CD4-positive, alpha-beta memory T cell (primary cell): Measurements from ENCODE around the gene AIG1. TPM values are rescaled to one million over a fixed set of nuclear protein-coding genes. Genes with fewer than 3 reads are reported as not detected.

ENCODE experiments used
- CTCF ChIA-PET: fragments of 350-600 bp; sonication (Branson Sonifier 250); formaldehyde crosslinking; loops from one replicate; lab custom pipeline; 2021; ENCODE audit warnings: inconsistent platforms; ENCODE audit not compliant: partially characterized antibody; lab: Charles Lee
- POLR2A ChIA-PET: fragments of 350-600 bp; sonication (Branson Sonifier 250); formaldehyde crosslinking; loops from one replicate; lab custom pipeline; 2021; ENCODE audit not compliant: partially characterized antibody; lab: Charles Lee
- DNase-seq, 5 donors: peaks; one replicate each; pipeline versions ENCODE4 v3.0.0 to v3.0.0-alpha.2; 2020 to 2022; ENCODE audit warnings: mixed read lengths in 1 of 5
- H3K27ac ChIP-seq: one replicate; pipeline ENCODE4 v1.7.0; 2013; ENCODE audit warnings: low read depth, low read length
- H3K27me3 ChIP-seq: 2 replicates; pipeline ENCODE4 v1.7.0; 2013; ENCODE audit warnings: mild to moderate bottlenecking, low read length, moderate library complexity; ENCODE audit not compliant: insufficient read depth
- H3K36me3 ChIP-seq: 2 replicates; pipeline ENCODE4 v1.7.0; 2013; ENCODE audit warnings: mild to moderate bottlenecking, low read length, moderate library complexity; ENCODE audit not compliant: insufficient read depth
- H3K4me1 ChIP-seq: 2 replicates; pipeline ENCODE4 v1.7.0; 2013; ENCODE audit warnings: mild to moderate bottlenecking, low read length, moderate library complexity; ENCODE audit not compliant: insufficient read depth
- H3K4me3 ChIP-seq, 2 donors: one replicate each; pipeline ENCODE4 v1.7.0; 2013; ENCODE audit warnings: low read length in 2 of 2, mild to moderate bottlenecking in 1 of 2
- H3K9me3 ChIP-seq, 2 donors: one replicate each; pipeline ENCODE4 v1.7.0; 2013; ENCODE audit warnings: low read length in 2 of 2, control low read depth in 1 of 2; ENCODE audit not compliant: control insufficient read depth in 1 of 2
- H3K27ac Mint-ChIP-seq, 7 donors: one replicate each; pipeline ENCODE4 v1.8.0; 2020 to 2021; ENCODE audit warnings: mixed read lengths in 7 of 7, mild to moderate bottlenecking in 6 of 7, inconsistent platforms in 3 of 7, moderate library complexity in 3 of 7
- H3K27me3 Mint-ChIP-seq, 2 donors: one replicate each; pipeline ENCODE4 v1.8.0; 2020 to 2021; ENCODE audit warnings: mixed read lengths in 2 of 2
- H3K36me3 Mint-ChIP-seq, 2 donors: one replicate each; pipeline ENCODE4 v1.8.0; 2020 to 2021; ENCODE audit warnings: mixed read lengths in 2 of 2, inconsistent platforms in 1 of 2, mild to moderate bottlenecking in 1 of 2
- H3K4me1 Mint-ChIP-seq, 4 donors: one replicate each; pipeline ENCODE4 v1.8.0; 2020 to 2021; ENCODE audit warnings: mixed read lengths in 4 of 4, mild to moderate bottlenecking in 1 of 4
- H3K4me3 Mint-ChIP-seq, 8 donors: one replicate each; pipeline ENCODE4 v1.8.0; 2020 to 2021; ENCODE audit warnings: mixed read lengths in 8 of 8, mild to moderate bottlenecking in 7 of 8, moderate library complexity in 6 of 8, inconsistent platforms in 3 of 8
- H3K9me3 Mint-ChIP-seq, 8 donors: one replicate each; pipeline ENCODE4 v1.8.0; 2020 to 2021; ENCODE audit warnings: mixed read lengths in 8 of 8, mild to moderate bottlenecking in 5 of 8, inconsistent platforms in 3 of 8, moderate library complexity in 1 of 8
- intact Hi-C: fragments of 100-400 bp; cut with micrococcal nuclease; formaldehyde crosslinking; loops from one replicate; pipeline ENCODE4 v1.15.1; 2023
- polyA plus RNA-seq, 2 donors: library from polyadenylated mRNA; unstranded; fragments of 300-500 nt; fragmentation: Illumina TruSeq; gene quantifications; one replicate each; pipeline ENCODE4 v1.2.3, GENCODE V29; 2021
- total RNA-seq, 2 experiments: library from RNA; stranded (reverse); gene quantifications; one replicate each; pipeline ENCODE4 v1.2.3, GENCODE V29; 2021

Gene AIG1
- total and polyA plus RNA-seq, 4 experiments from 2014 or later: 9.6 to 21.5 (median 15.3) TPM

DNA sequence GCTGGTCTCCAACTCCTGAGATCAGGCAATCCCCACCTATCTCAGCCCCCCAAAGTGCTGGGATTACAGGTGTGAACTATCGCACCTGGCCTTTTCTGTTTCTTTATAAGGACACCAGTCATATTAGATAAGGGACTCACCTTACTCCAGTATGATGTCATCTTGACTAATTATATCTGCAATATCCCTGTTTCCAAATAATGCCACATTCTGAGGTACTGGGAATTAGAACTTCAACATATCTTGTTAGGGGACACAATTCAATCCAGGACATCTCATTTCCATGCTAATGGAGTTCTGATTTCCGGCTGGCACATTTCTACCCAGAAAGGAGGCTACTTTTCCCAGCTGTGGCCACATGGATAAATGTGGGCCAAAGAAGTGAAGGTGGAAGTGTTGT is 6.4 kb upstream of the AIG1 start:
- H3K9me3 ChIP-seq: no peaks in the 10 kb centered on the region
- Mint-ChIP-seq H3K9me3 (no peaks in the 10 kb centered on the region), H3K4me3 (no peak overlapping the region), H3K27me3 (no peaks in the 10 kb centered on the region), H3K4me1 (peaks cover under 1 to 3% (median 1%) of the 10 kb centered on the region in 4 donors), H3K36me3 (no peaks in the 10 kb centered on the region), H3K27ac (no peak overlapping the region)
- H3K27me3 ChIP-seq: no peaks in the 10 kb centered on the region
- DNase-seq: no peak
- no peak overlapping the region for H3K27ac ChIP-seq
- CTCF ChIA-PET: no interaction called here
- H3K36me3 ChIP-seq: no peaks in the 10 kb centered on the region
- POLR2A ChIA-PET: no interaction called here
- intact Hi-C loops: no loop called here
- H3K4me1 ChIP-seq: peaks cover under 1% of the 10 kb centered on the region
- H3K4me3 ChIP-seq: no peak overlapping the region

- H3K4me3 Mint-ChIP-seq: no peak overlapping the region
- intact Hi-C loops: no loop called here
- peaks cover 0 to 7% of the 10 kb centered on the region in 2 donors for H3K36me3 Mint-ChIP-seq
- Histone ChIP-seq H3K4me1 (peaks cover 9% of the 10 kb centered on the region), H3K9me3 (no peaks in the 10 kb centered on the region), H3K36me3 (no peaks in the 10 kb centered on the region), H3K27me3 (no peaks in the 10 kb centered on the region), H3K27ac (no peak overlapping the region), H3K4me3 (no peak overlapping the region)
- no peaks in the 10 kb centered on the region for H3K9me3 Mint-ChIP-seq
- no peak for DNase-seq
- peaks cover 7 to 11% (median 10%) of the 10 kb centered on the region in 4 donors for H3K4me1 Mint-ChIP-seq
- ChIA-PET CTCF (no interaction called here), POLR2A (no interaction called here)
- H3K27me3 Mint-ChIP-seq: peaks cover 0 to 2% of the 10 kb centered on the region in 2 donors
- no peak overlapping the region for H3K27ac Mint-ChIP-seq
These were observed 5.5 kb upstream of the AIG1 start for GRCh38 chr6:143055213-143055612.

- Histone ChIP-seq H3K9me3 (no peaks in the 10 kb centered on the region), H3K27ac (no peak overlapping the region), H3K36me3 (no peaks in the 10 kb centered on the region), H3K4me3 (no peak overlapping the region), H3K4me1 (peaks cover 10% of the 10 kb centered on the region), H3K27me3 (no peaks in the 10 kb centered on the region)
- Mint-ChIP-seq H3K27ac (no peak overlapping the region), H3K27me3 (peaks cover 0 to 2% of the 10 kb centered on the region in 2 donors), H3K4me3 (no peak overlapping the region), H3K4me1 (peaks cover 8 to 14% (median 11%) of the 10 kb centered on the region in 4 donors), H3K36me3 (peaks cover 0 to 11% of the 10 kb centered on the region in 2 donors), H3K9me3 (no peaks in the 10 kb centered on the region)
- ChIA-PET CTCF (interaction anchor here (0.8 kb wide), 1 partner anchor 10 kb away, joined by 3 read pairs; no protein-coding TSS in a partner anchor), POLR2A (no interaction called here)
- DNase-seq: no peak
- intact Hi-C loops: no loop called here
These were observed 4.8 kb upstream of the AIG1 start for GRCh38 chr6:143055891-143056290.

GRCh38 chr6:143058987-143059386 is 1.7 kb upstream of the AIG1 start:
- peaks cover 17% of the 10 kb centered on the region for H3K4me1 ChIP-seq
- H3K27ac ChIP-seq: no peak overlapping the region
- H3K36me3 Mint-ChIP-seq: peaks cover 0 to 13% of the 10 kb centered on the region in 2 donors
- H3K4me1 Mint-ChIP-seq: peaks cover 18 to 28% (median 21%) of the 10 kb centered on the region in 4 donors
- peaks cover 0 to 2% of the 10 kb centered on the region in 2 donors for H3K27me3 Mint-ChIP-seq
- no peak for DNase-seq
- H3K4me3 Mint-ChIP-seq: peak overlapping the region in 6 of 8 donors; percentile 12 to 60 (median 42)
- H3K36me3 ChIP-seq: no peaks in the 10 kb centered on the region
- POLR2A ChIA-PET: interaction anchor here (1.7 to 2.9 kb wide), 3 partner anchors 38 to 216 kb away, joined by 4 to 22 read pairs (median 9); no protein-coding TSS in a partner anchor
- H3K27me3 ChIP-seq: no peaks in the 10 kb centered on the region
- H3K9me3 ChIP-seq: no peaks in the 10 kb centered on the region
- intact Hi-C loops: no loop called here
- peak overlapping the region in 5 of 7 donors; percentile 15 to 99 (median 76) for H3K27ac Mint-ChIP-seq
- no peak overlapping the region for H3K4me3 ChIP-seq
- no peaks in the 10 kb centered on the region for H3K9me3 Mint-ChIP-seq
- CTCF ChIA-PET: interaction anchor here (1.2 kb wide), 1 partner anchor 9 kb away, joined by 3 read pairs; no protein-coding TSS in a partner anchor

DNA sequence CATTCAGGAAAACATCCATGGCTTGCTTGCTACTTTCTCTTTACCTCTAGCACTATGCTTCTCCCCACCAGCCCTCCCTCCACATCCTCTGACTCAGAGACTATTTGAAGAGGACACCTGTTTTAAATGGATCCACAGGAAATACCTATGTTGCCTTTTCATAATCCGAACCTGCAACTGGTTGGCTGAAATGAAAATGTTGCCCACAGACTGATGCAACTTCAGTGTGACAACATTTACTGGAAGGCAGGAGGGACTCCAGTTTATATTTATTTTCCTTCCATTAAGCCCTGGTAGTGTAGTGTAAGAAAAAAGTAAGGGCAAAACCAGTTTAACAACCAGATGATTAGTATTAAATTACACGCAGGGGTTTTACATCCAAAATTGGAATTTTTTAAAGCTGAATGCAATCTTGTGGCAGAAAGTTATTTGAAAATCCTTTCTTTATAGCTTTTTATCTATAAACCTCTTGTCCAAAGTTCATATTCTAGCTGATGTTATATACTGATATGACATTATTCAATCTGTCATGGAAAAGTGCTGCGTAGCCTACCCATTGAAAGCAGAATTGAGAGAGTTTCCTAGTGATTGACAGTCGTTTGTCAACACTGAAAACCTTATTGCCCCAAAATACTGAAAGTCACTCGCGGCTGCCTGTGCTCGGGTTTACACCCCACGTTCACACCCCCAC is 881 bp upstream of the AIG1 start:
- Histone ChIP-seq H3K36me3 (no peaks in the 10 kb centered on the region), H3K27me3 (no peaks in the 10 kb centered on the region), H3K4me3 (peak overlapping the region; percentile 39 to 72), H3K9me3 (no peaks in the 10 kb centered on the region), H3K27ac (peak overlapping the region; percentile 70), H3K4me1 (peaks cover 17% of the 10 kb centered on the region)
- CTCF ChIA-PET: interaction anchor here (0.7 to 1.2 kb wide), 4 partner anchors 9 to 490 kb away, joined by 3 to 4 read pairs (median 3); no protein-coding TSS in a partner anchor
- H3K9me3 Mint-ChIP-seq: no peaks in the 10 kb centered on the region
- peaks cover 0 to 2% of the 10 kb centered on the region in 2 donors for H3K27me3 Mint-ChIP-seq
- H3K36me3 Mint-ChIP-seq: peaks cover 0 to 13% of the 10 kb centered on the region in 2 donors
- H3K27ac Mint-ChIP-seq: peak overlapping the region; percentile 92 to 99 (median 97)
- DNase-seq: peak; percentile 17 to 76 (median 35)
- H3K4me1 Mint-ChIP-seq: peaks cover 18 to 28% (median 23%) of the 10 kb centered on the region in 4 donors
- intact Hi-C loops: loop anchor here (2.0 to 10.0 kb wide), 2 partner anchors 111 to 365 kb away; no protein-coding TSS in a partner anchor
- POLR2A ChIA-PET: interaction anchor here (1.7 to 2.9 kb wide), 3 partner anchors 37 to 217 kb away, joined by 4 to 22 read pairs (median 9); no protein-coding TSS in a partner anchor
- peak overlapping the region; percentile 92 to 97 (median 96) for H3K4me3 Mint-ChIP-seq

DNA sequence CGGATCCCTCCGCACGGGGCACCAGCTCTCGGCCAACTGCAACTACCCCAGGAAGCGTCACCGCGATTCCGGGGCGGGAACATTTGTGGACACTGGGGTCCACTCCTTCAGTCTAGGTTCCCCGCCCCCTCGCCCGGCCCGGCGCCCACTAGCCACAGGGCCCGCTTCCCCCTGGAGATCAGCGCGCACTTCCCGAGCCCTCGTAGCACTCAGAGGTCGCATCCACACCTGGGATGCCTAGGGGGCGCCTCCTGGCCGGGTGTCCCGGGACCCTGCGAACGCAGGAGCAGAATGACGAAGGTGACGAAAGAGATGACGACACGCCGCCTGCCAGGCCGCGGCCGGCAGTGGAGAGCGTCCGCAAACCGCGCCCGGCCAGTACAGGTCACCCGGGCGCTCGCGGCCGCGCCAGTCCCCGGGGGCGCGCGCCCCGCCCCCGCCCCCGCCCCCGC is 309 bp upstream of the AIG1 start:
- Histone ChIP-seq H3K36me3 (no peaks in the 10 kb centered on the region), H3K27ac (peak overlapping the region; percentile 70), H3K4me1 (peaks cover 17% of the 10 kb centered on the region), H3K27me3 (no peaks in the 10 kb centered on the region), H3K4me3 (peak overlapping the region; percentile 39 to 72), H3K9me3 (no peaks in the 10 kb centered on the region)
- peaks cover 0 to 2% of the 10 kb centered on the region in 2 donors for H3K27me3 Mint-ChIP-seq
- no peaks in the 10 kb centered on the region for H3K9me3 Mint-ChIP-seq
- DNase-seq: peak; percentile 76 to 88 (median 78)
- POLR2A ChIA-PET: interaction anchor here (1.7 to 2.9 kb wide), 3 partner anchors 37 to 217 kb away, joined by 4 to 22 read pairs (median 9); no protein-coding TSS in a partner anchor
- intact Hi-C loops: loop anchor here (2.0 to 10.0 kb wide), 2 partner anchors 112 to 364 kb away; no protein-coding TSS in a partner anchor
- H3K27ac Mint-ChIP-seq: peak overlapping the region; percentile 92 to 99 (median 97)
- CTCF ChIA-PET: interaction anchor here (0.7 to 1.2 kb wide), 4 partner anchors 10 to 491 kb away, joined by 3 to 4 read pairs (median 3); no protein-coding TSS in a partner anchor
- H3K4me1 Mint-ChIP-seq: peaks cover 18 to 28% (median 23%) of the 10 kb centered on the region in 4 donors
- H3K36me3 Mint-ChIP-seq: peaks cover 0 to 13% of the 10 kb centered on the region in 2 donors
- peak overlapping the region; percentile 92 to 97 (median 96) for H3K4me3 Mint-ChIP-seq
